Central memory CD8-positive, alpha-beta T cell (primary cell): ENCODE measurements around the gene SORBS1.
A peak's percentile ranks its signal among the peaks of the same experiment; 100 is the strongest.

Experiments used
- ATAC-seq: fragments of 150-1000 bp; cut with Tn5 transposase; replicated peaks from 2 replicates; pipeline ENCODE4 v1.10.0; 2022; ENCODE audit warnings: mild to moderate bottlenecking, moderate FRiP score, moderate number of reproducible peaks; ENCODE audit not compliant: poor library complexity, severe bottlenecking; ENCODE audit errors: extremely low read depth
- DNase-seq, 2 donors: peaks; one replicate each; pipeline ENCODE4 v3.0.0; 2021; ENCODE audit warnings: low spot score in 2 of 2
- H3K27ac Mint-ChIP-seq: one replicate; pipeline ENCODE4 v1.8.0; 2022; ENCODE audit warnings: low read depth, mild to moderate bottlenecking, moderate library complexity, mixed read lengths
- H3K27me3 Mint-ChIP-seq: one replicate; pipeline ENCODE4 v1.8.0; 2022; ENCODE audit warnings: mixed read lengths
- H3K36me3 Mint-ChIP-seq: one replicate; pipeline ENCODE4 v1.8.0; 2022; ENCODE audit warnings: mild to moderate bottlenecking, moderate library complexity, mixed read lengths; ENCODE audit not compliant: insufficient read depth
- H3K4me1 Mint-ChIP-seq: one replicate; pipeline ENCODE4 v1.8.0; 2022; ENCODE audit warnings: mixed read lengths
- H3K4me3 Mint-ChIP-seq: one replicate; pipeline ENCODE4 v1.8.0; 2022; ENCODE audit warnings: mild to moderate bottlenecking, moderate library complexity, mixed read lengths
- H3K9me3 Mint-ChIP-seq: one replicate; pipeline ENCODE4 v1.8.0; 2022; ENCODE audit warnings: mixed read lengths

The SORBS1 gene

DNA sequence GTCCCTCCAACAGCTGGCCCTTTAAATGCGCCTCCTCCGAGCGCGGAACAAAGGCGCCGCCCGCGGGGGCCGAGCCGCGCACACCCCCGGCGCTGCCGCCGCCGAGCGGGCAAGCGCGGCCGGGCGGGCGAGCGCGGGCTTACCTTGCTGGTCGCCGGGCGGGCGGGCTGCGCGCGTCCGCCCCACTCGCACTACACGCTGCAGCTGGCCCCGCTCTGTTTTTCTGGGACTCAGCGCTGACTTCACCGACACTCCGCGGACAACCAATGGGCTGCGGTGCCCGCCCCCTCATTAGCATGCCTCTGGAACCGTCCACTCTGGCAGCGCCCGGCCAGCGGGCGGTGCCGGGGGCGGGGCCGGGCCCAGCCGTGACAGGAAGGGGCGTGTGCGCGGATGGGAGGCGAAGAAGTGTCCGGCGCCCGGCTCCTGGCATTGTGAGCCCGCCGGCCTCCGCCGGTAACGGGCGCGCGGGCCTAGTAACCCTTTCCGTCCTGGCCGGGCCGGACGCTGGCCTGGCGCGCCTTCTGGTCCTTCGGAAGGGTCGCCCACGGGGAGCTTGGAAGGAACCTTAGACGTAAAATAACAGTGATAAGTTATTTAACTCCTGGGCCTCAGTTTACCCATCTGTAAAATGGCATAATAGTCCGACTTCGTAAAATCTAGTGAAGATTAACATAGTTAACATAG is at the start of gene SORBS1:
TSS of gene SORBS1 (minus strand) at position 195 of the 687 bp plus-strand sequence. CDS start 120,236 bp downstream, outside the sequence.
- Mint-ChIP-seq H3K27ac (peak within 1 kb of the TSS; percentile 78), H3K36me3 (peaks cover 6% of the 10 kb centered on the region), H3K4me3 (peak within 1 kb of the TSS; percentile 98)

DNA sequence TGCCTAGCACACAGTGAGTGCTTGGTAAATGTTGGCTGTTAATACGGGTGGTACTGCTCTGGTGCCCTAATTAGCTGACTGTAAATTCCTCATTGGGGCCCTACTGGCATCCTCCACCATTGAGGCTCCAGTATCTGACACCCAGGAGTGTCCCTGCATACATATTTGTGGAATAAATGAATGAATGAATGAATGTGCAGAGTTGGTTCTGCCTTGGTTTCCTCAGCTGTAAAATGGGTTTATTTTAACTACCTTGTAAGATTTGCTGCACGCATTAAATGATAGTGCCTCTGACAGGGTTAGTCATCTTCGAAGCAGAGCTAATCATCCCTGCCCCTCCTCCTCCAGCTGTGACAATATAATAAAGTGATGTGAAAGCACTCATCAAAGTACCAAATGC is 49.6 kb upstream of the SORBS1 start:
- H3K27ac Mint-ChIP-seq, result no peak overlapping the region

More for the DNA sequence above, at the start of gene SORBS1:
- ATAC-seq (peak; percentile 99), DNase-seq (peak; percentile 76 to 79)
- Mint-ChIP-seq H3K4me1 (peaks cover 15% of the 10 kb centered on the region), H3K9me3 (no peaks in the 10 kb centered on the region), H3K27me3 (peaks cover 24% of the 10 kb centered on the region)

DNA sequence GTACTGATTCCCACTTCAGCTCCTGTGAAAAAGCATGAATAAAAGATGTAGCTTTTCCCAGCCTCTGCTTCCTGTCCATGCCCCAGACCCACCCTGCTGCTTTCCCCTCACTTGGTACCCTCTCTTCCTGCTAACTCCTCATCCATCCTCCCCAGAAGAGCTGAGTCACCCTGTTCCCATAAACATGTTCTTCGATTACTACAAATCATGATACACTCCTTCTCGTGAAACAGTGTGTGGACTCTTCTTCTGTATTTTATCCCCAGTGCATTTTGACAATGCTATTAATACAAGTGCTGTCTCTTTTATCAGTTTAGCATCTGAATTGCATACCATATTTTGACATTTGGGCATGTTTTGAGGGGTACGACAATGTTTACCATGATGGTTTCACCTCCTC is 45.8 kb upstream of the SORBS1 start:
- peaks cover 40% of the 10 kb centered on the region for H3K36me3 Mint-ChIP-seq
- peak overlapping the region; percentile 42 for H3K27ac Mint-ChIP-seq
- H3K27me3 Mint-ChIP-seq, result no peaks in the 10 kb centered on the region

More for the DNA sequence above, 49.6 kb upstream of the SORBS1 start:
- Mint-ChIP-seq H3K4me1 (no peaks in the 10 kb centered on the region), H3K9me3 (no peaks in the 10 kb centered on the region), H3K4me3 (no peak overlapping the region), H3K36me3 (peaks cover 63% of the 10 kb centered on the region), H3K27me3 (no peaks in the 10 kb centered on the region)
- DNase-seq (no peak), ATAC-seq (no peak)

DNA sequence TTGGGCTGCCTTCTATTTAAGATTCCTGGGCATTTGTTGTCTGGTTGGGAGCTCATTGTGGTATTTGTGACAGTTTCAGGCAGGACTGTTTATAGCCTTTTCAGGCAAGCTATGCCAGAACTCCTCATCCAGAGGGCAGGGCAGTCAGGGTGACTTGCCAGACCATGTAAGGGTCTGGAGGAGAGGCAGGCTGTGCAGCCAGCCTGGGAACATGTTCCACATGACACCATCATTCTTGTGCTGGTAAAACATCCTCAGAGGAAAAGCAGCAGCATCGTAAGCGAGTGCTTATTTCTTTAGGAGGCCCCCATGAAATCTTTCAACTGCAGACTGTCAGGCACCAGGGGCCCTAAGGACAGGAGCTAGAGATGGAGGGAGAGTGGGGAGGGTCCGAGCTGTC is 44.0 kb upstream of the SORBS1 start:
- H3K36me3 Mint-ChIP-seq, result peaks cover 27% of the 10 kb centered on the region
- no peak for DNase-seq
- no peaks in the 10 kb centered on the region for H3K4me1 Mint-ChIP-seq

More for the DNA sequence above, 45.8 kb upstream of the SORBS1 start:
- no peaks in the 10 kb centered on the region for H3K9me3 Mint-ChIP-seq
- no peak for ATAC-seq
- no peaks in the 10 kb centered on the region for H3K4me1 Mint-ChIP-seq
- H3K4me3 Mint-ChIP-seq, result no peak overlapping the region
- DNase-seq, result no peak

DNA sequence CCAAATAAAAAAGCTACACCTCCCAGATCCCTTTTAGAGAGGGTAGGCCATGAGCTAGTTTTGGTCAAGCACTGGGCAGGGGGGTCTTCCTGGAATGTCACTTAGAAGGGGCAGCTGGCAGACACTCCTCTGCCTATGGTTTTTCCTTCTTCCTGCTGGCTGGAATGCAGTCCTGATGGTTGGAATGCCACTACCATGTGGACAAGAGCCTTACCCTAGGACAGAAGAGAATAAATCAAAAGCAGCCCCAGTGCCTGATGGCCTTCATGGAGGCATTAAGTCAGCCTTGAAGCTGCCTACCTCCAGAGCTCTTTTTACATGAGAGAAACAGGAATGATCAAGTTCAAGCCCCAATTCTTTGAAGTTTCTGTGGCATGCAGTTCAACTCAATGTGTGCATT is 43.5 kb upstream of the SORBS1 start:
- H3K4me3 Mint-ChIP-seq, result no peak overlapping the region
- DNase-seq (no peak), ATAC-seq (no peak)
- H3K36me3 Mint-ChIP-seq, result peaks cover 24% of the 10 kb centered on the region
- H3K9me3 Mint-ChIP-seq, result no peaks in the 10 kb centered on the region
- H3K27me3 Mint-ChIP-seq, result no peaks in the 10 kb centered on the region
- H3K27ac Mint-ChIP-seq, result no peak overlapping the region
- no peaks in the 10 kb centered on the region for H3K4me1 Mint-ChIP-seq

More for the DNA sequence above, 44.0 kb upstream of the SORBS1 start:
- ATAC-seq, result no peak
- H3K4me3 Mint-ChIP-seq, result no peak overlapping the region
- no peaks in the 10 kb centered on the region for H3K27me3 Mint-ChIP-seq
- H3K27ac Mint-ChIP-seq, result no peak overlapping the region
- H3K9me3 Mint-ChIP-seq, result no peaks in the 10 kb centered on the region

DNA sequence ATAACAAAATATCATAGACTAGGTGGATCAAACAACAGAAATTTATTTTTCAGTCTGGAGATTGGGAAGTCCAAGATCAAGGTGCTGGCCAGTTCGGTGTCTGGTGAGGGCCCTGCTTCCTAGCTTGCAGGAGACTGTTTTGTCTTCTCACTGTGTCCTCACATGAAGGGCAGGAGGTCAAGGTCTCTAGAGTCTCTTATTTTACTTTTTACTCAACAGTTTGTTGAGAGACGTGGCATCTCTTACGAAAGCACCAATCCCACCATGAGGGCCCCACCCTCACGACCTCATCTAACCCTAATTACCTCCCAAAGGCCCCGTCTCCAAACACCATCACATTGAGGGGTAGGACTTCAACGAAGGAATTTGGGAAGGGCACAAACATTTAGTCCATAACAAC is 41.2 kb upstream of the SORBS1 start:
- DNase-seq (no peak), ATAC-seq (no peak)
- peaks cover 3% of the 10 kb centered on the region for H3K27me3 Mint-ChIP-seq
- no peaks in the 10 kb centered on the region for H3K4me1 Mint-ChIP-seq
- H3K27ac Mint-ChIP-seq, result no peak overlapping the region
- H3K4me3 Mint-ChIP-seq, result no peak overlapping the region
- no peaks in the 10 kb centered on the region for H3K9me3 Mint-ChIP-seq
- peaks cover 11% of the 10 kb centered on the region for H3K36me3 Mint-ChIP-seq

DNA sequence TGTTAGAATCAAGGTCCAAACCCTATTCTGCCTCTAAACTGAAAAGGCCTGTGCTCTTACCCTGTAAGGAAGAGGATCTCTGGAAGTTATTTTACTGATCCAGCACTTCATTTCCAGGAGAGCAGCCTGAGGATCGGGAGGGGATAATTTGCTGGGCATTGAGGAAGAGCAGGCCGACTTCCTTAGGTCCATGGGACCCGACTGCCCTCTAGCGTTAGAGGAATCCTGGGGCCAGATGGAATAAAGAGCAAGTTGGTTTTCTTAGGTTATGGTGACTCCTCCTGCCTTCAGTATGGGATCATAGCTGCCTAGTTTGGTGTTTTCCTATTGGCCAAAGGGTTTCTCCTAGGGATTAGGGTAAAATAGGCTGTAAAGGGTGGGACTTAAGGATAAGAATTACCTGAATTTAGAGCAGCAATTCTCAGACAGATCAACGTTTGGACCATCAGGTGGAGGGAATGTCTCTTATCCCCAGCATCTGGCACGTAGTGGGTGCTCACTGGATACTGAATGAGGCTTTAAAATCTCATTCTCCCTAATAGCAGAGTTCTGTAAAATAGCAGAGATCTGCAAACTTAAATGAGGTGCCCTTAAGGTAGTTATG is 40.0 kb upstream of the SORBS1 start:
- no peaks in the 10 kb centered on the region for H3K4me1 Mint-ChIP-seq
- DNase-seq (no peak), ATAC-seq (no peak)
- H3K27me3 Mint-ChIP-seq, result peaks cover 14% of the 10 kb centered on the region
- no peaks in the 10 kb centered on the region for H3K9me3 Mint-ChIP-seq
- H3K36me3 Mint-ChIP-seq, result peaks cover 4% of the 10 kb centered on the region
- H3K4me3 Mint-ChIP-seq, result no peak overlapping the region
- no peak overlapping the region for H3K27ac Mint-ChIP-seq

DNA sequence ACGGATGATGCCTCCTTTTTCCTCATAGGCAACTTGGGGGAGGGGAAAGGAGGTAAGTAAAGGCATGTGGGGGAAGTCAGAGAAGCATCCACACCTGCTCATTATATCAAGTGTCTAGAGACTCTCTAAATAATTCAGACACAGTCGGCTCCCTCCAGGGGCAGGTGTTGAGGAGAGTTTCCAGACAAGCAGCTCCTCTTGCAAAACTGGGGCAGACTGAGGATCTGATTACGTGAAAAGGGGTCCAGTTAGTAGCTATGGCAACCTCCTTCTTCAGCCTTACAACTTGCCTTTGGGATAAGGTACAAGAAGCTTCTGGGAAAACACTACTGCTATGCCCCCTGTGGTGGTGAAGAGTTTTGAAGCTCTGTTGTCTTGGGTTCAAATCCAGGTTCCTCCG is 39.0 kb upstream of the SORBS1 start:
- H3K4me3 Mint-ChIP-seq, result no peak overlapping the region
- H3K27ac Mint-ChIP-seq, result no peak overlapping the region
- DNase-seq (no peak), ATAC-seq (no peak)
- H3K9me3 Mint-ChIP-seq, result no peaks in the 10 kb centered on the region
- H3K27me3 Mint-ChIP-seq, result peaks cover 22% of the 10 kb centered on the region
- no peaks in the 10 kb centered on the region for H3K36me3 Mint-ChIP-seq
- no peaks in the 10 kb centered on the region for H3K4me1 Mint-ChIP-seq

DNA sequence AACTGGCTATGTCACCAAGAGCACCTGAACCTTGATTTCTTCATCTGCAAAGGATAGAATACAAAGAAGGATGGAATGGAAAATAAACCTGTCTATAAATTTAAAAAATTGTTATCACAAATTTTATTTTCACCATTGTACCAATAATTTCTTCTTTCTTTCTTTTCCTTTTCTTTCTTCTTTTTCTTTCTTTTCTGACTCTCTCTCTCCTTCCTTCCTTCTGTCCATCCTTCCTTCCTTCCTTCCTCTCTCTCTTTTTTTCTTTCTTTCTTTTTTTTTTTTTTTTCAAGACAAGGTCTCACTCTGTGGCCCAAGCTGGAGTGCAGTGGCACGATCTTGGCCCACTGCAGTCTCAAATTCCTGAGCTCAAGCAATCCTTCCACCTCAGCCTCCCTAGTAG is 36.6 kb upstream of the SORBS1 start:
- no peaks in the 10 kb centered on the region for H3K36me3 Mint-ChIP-seq
- H3K9me3 Mint-ChIP-seq, result no peaks in the 10 kb centered on the region
- ATAC-seq (no peak), DNase-seq (no peak)
- H3K4me3 Mint-ChIP-seq, result no peak overlapping the region
- H3K27me3 Mint-ChIP-seq, result peaks cover 27% of the 10 kb centered on the region
- peak overlapping the region; percentile 62 for H3K27ac Mint-ChIP-seq
- H3K4me1 Mint-ChIP-seq, result no peaks in the 10 kb centered on the region

DNA sequence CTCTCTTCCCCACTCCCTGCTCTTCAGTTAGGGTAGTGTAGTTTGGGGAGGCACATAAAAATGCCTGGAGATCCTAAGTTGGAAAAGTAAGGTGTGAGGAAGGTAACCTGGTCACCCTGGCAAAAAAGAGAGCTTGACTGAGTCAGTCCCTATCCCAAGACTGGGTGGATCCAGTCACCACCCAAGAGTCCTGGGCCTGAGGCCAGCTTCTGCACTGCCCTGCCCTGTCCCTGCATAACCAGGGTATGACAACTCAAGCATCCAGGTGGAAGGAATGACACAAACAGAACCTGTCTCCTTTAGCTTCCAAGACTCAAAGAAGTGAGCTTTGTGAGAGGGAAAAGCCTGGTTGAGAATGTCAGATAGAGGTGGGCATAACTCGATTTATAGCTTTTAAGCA is 26.9 kb upstream of the SORBS1 start:
- Mint-ChIP-seq H3K9me3 (no peaks in the 10 kb centered on the region), H3K27ac (no peak overlapping the region), H3K27me3 (peaks cover 37% of the 10 kb centered on the region), H3K4me3 (no peak overlapping the region), H3K36me3 (no peaks in the 10 kb centered on the region), H3K4me1 (no peaks in the 10 kb centered on the region)
- no peak for ATAC-seq
- DNase-seq, result no peak

DNA sequence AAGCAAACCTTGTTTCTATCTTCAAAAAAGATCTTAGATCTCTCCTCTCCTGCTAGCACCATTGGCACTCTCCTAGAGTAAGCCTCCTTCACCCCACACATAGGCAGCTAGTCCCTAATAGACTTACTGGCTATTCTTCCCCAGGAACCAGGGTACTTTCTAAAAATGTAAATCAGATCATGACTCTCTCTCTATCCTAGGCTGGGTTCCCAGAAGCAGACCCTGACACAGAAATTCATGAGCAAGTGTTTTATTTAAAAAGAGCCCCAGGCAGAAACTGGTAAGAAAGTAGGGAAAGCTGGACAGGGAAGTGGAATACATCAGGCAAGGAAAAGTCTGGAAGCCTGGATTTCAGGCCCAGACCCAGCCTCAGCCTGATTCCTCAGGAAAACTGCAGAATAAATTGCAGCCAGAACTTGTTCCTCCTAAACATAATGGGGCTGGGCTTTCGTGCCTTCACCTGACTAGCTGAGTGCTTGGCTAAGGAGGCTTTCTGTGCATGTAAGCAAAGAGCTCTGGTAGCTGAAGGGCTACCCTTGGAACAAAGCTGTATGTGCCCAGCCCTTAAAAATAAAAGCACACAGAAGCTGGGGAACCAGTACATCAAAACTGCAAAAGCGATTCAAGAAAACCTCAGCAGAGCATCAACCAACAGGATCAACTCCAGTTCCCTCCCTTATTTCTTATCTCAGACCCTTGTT is 18.8 kb upstream of the SORBS1 start:
- DNase-seq, result no peak
- no peaks in the 10 kb centered on the region for H3K9me3 Mint-ChIP-seq
- no peaks in the 10 kb centered on the region for H3K4me1 Mint-ChIP-seq
- no peak for ATAC-seq
- H3K36me3 Mint-ChIP-seq, result no peaks in the 10 kb centered on the region
- no peak overlapping the region for H3K4me3 Mint-ChIP-seq
- H3K27me3 Mint-ChIP-seq, result peaks cover 56% of the 10 kb centered on the region
- no peak overlapping the region for H3K27ac Mint-ChIP-seq

DNA sequence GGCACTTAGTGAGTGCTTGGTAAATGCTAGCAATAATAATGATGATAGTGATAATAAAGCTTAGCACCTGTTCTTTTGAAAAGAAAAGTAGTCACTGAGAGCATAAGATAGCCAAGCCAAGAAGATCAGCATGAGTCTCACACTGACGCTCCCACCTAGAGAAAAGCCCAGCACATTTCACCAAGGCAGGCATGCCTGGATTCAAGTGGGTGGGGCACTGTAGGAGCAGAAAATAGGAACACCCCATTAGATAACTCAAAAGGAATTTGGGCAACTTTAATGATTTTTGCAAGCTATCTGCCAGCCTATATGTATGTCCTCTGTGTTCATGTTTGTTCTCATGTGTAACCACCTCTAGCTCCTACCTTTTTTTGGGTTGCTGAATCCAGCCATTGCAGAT is 18.1 kb upstream of the SORBS1 start:
- no peaks in the 10 kb centered on the region for H3K4me1 Mint-ChIP-seq
- H3K9me3 Mint-ChIP-seq, result no peaks in the 10 kb centered on the region
- ATAC-seq (no peak), DNase-seq (no peak)
- H3K4me3 Mint-ChIP-seq, result no peak overlapping the region
- no peaks in the 10 kb centered on the region for H3K36me3 Mint-ChIP-seq
- peaks cover 58% of the 10 kb centered on the region for H3K27me3 Mint-ChIP-seq
- H3K27ac Mint-ChIP-seq, result no peak overlapping the region

DNA sequence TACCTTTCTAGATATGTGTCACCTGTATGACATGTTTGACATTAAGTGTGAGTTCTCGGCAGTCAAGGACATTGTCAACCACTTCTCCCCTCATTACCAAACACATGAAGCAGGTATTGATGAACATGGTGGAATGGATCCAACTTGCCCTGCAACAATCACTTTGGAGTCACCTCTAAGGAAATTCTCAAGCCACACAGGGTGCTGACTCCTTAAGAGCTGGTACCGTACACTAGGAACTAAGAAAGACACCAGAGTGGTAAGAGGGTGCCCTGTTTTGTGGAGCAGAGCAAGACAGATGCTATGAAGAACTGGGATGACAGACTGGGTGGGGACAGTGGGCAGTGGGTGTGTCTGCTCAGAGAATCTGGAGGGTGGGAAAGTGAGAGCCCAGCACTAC is 17.4 kb upstream of the SORBS1 start:
- no peaks in the 10 kb centered on the region for H3K9me3 Mint-ChIP-seq
- H3K4me1 Mint-ChIP-seq, result no peaks in the 10 kb centered on the region
- no peak overlapping the region for H3K27ac Mint-ChIP-seq
- peaks cover 59% of the 10 kb centered on the region for H3K27me3 Mint-ChIP-seq
- H3K4me3 Mint-ChIP-seq, result no peak overlapping the region
- H3K36me3 Mint-ChIP-seq, result no peaks in the 10 kb centered on the region
- ATAC-seq (no peak), DNase-seq (no peak)
